Karpas-422 (cell line): ENCODE measurements around the gene RTF2. TPM values are rescaled to one million over a fixed set of nuclear protein-coding genes. Genes with fewer than 3 reads are reported as not detected.

Source experiments
- DNase-seq: peaks from one replicate; pipeline ENCODE4 v3.0.0-alpha.2; 2015
- H2AFZ ChIP-seq: fragments of 200-600 bp; sonication (generic); 2 replicates; pipeline ENCODE4 v1.6.1; 2014; ENCODE audit warnings: antibody characterized with exemption, low read length, mixed read lengths
- H3K27ac ChIP-seq: fragments of 200-600 bp; sonication (generic); 2 replicates; pipeline ENCODE4 v1.5.1; 2014; ENCODE audit warnings: mild to moderate bottlenecking, low read length, moderate library complexity
- H3K27me3 ChIP-seq: fragments of 200-600 bp; sonication (generic); 2 replicates; pipeline ENCODE4 v1.6.1; 2014; ENCODE audit warnings: low read length, mixed read lengths
- H3K36me3 ChIP-seq: fragments of 200-600 bp; sonication (generic); 2 replicates; pipeline ENCODE4 v1.6.1; 2014; ENCODE audit warnings: low read length, mixed read lengths; ENCODE audit not compliant: insufficient read depth
- H3K4me1 ChIP-seq: fragments of 200-600 bp; sonication (generic); 2 replicates; pipeline ENCODE4 v1.6.1; 2014; ENCODE audit warnings: mild to moderate bottlenecking, low read length, mixed read lengths
- H3K4me2 ChIP-seq: fragments of 200-600 bp; sonication (generic); 2 replicates; pipeline ENCODE4 v1.6.1; 2014; ENCODE audit warnings: low read length, low read depth, mild to moderate bottlenecking; ENCODE audit not compliant: poor library complexity, severe bottlenecking
- H3K4me3 ChIP-seq: fragments of 200-600 bp; sonication (generic); 2 replicates; pipeline ENCODE4 v1.5.1; 2014; ENCODE audit warnings: mild to moderate bottlenecking, antibody characterized with exemption, low read length, mixed read lengths
- H3K79me2 ChIP-seq: fragments of 200-600 bp; sonication (generic); 2 replicates; pipeline ENCODE4 v1.6.1; 2014; ENCODE audit warnings: mild to moderate bottlenecking, low read length, mixed read lengths
- H3K9ac ChIP-seq: fragments of 200-600 bp; sonication (generic); 2 replicates; pipeline ENCODE4 v1.6.0; 2014; ENCODE audit warnings: low read length
- H3K9me2 ChIP-seq: fragments of 200-600 bp; sonication (generic), shearing (Covaris generic); replicated peaks from 2 replicates; pipeline ENCODE4 v1.6.0; 2014; ENCODE audit warnings: mild to moderate bottlenecking, low read length, moderate library complexity; ENCODE audit not compliant: insufficient read depth
- H3K9me3 ChIP-seq: fragments of 300-700, 200-600 bp; sonication (generic); 2 replicates; pipeline ENCODE4 v1.6.1; 2014; ENCODE audit warnings: low read length, mixed read lengths
- H4K20me1 ChIP-seq: fragments of 200-600 bp; sonication (generic); 2 replicates; pipeline ENCODE4 v1.6.1; 2014; ENCODE audit warnings: mild to moderate bottlenecking, antibody characterized with exemption, low read length, low read depth; ENCODE audit not compliant: insufficient read depth
- total RNA-seq: library from RNA; depleted of rRNA; stranded (reverse); fragments of >200 nt; shearing (Covaris generic); gene quantifications from 2 replicates; pipeline ENCODE4 v1.2.3, GENCODE V29; 2014; ENCODE audit warnings: low replicate concordance

The RTF2 gene
- total RNA-seq, 1 experiment from 2014 or later, result 46.0 TPM

DNA sequence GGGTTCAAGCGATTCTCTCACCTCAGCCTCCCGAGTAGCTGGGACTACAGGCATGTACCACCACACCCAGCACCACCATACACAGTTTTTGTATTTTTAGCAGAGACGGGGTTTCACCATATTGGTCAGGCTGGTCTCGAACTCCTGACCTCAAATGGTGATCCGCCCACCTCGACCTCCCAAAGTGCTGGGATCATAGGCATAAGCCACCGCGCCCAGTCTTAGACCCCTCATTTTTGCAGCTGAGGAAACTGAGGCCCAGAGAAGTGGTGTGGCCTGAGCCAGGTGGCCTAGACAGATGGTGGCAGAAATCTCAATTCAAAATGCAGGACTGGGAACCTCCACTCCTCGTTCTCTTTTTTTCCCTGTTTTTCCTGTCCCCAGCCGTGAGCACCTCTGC, 43.5 kb downstream of the RTF2 start:
- Histone ChIP-seq H3K4me3 (no peak overlapping the region), H3K9me2 (no peaks in the 10 kb centered on the region), H3K36me3 (peaks cover 9% of the 10 kb centered on the region; the same call in 1 of the 2 replicates), H3K79me2 (peaks cover 27% of the 10 kb centered on the region; the same call in 1 of the 2 replicates), H3K4me2 (no peak overlapping the region), H4K20me1 (no peaks in the 10 kb centered on the region), H3K9me3 (no peaks in the 10 kb centered on the region), H3K4me1 (peaks cover 10% of the 10 kb centered on the region), H3K27ac (no peak overlapping the region), H3K27me3 (no peaks in the 10 kb centered on the region), H2AFZ (no peak overlapping the region), H3K9ac (no peak overlapping the region)
- DNase-seq, result peak; percentile 5

DNA sequence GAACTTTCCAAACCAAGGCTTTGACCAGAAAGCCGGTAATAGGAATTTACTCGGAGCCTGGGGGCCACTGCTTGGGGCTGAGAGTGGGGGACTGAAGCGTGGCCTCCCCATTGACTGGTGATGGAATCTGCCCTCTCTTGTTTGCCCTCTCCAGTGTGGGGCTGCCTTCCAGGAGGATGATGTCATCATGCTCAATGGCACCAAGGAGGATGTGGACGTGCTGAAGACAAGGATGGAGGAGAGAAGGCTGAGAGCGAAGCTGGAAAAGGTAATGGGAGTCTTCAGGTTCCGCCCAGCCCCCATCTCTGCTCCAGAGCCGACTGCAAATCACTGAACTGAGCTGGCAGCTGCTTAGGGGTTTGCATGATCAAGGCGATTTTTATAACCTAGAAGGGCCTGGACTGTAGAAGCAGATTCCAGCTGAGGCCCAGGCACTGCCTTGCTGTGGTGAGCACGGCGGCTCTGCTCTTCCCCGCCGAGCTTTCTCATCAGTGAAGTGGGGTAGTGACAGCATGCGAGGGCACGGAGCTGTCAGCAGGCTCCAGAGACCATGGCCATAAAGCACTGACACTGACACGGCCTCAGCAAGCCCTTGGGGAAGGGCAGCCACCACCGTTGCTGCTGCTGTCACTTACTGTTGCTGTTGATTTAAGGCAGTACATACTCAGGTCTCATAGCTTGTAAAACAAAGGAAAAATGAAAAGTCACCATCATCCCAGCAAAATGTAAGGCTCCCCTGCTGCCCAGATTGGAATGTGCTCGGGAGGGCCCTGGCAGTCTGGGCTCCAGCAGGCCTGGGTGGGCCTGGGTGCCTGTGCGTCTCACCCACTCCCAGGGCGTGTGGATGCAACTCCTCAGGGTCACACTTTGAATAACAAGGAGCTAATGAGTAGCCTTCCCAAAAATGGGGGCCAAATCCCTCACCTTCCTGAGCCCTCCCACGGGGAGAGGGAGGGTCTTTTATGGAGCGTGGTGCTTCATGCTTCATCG, 45.0 kb downstream of the RTF2 start:
- H3K4me2 ChIP-seq, result no peak overlapping the region
- peaks cover 6% of the 10 kb centered on the region for H3K4me1 ChIP-seq
- H3K9ac ChIP-seq, result no peak overlapping the region
- no peak overlapping the region for H2AFZ ChIP-seq
- H3K79me2 ChIP-seq, result peaks cover 14% of the 10 kb centered on the region; the same call in 1 of the 2 replicates
- no peaks in the 10 kb centered on the region for H3K9me3 ChIP-seq
- no peaks in the 10 kb centered on the region for H4K20me1 ChIP-seq
- H3K36me3 ChIP-seq, result peaks cover 25% of the 10 kb centered on the region
- no peaks in the 10 kb centered on the region for H3K27me3 ChIP-seq
- H3K4me3 ChIP-seq, result no peak overlapping the region
- peak; percentile 34 for DNase-seq
- no peaks in the 10 kb centered on the region for H3K9me2 ChIP-seq
- no peak overlapping the region for H3K27ac ChIP-seq

DNA sequence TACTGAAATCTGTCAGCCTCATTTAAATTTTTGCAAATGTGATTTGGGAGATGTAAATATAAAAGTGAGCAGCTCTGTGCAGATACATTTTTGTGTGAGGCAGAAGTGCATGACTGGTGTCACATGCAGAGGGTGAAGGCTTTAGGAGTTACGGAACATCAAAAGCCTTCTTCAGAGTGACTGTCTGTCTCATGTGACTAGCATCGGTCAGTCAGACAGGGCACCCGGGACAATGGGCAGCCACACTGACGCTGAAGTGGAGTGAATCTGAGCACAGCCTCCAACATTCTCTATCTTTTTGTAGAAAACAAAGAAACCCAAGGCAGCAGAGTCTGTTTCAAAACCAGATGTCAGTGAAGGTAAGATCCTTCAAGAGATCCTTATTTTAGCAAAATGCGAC, 48.2 kb downstream of the RTF2 start:
- Histone ChIP-seq H2AFZ (no peak overlapping the region), H3K36me3 (peaks cover 44% of the 10 kb centered on the region), H4K20me1 (no peaks in the 10 kb centered on the region), H3K9ac (no peak overlapping the region), H3K79me2 (no peaks in the 10 kb centered on the region), H3K9me2 (no peaks in the 10 kb centered on the region), H3K27ac (no peak overlapping the region), H3K4me2 (no peak overlapping the region), H3K27me3 (no peaks in the 10 kb centered on the region), H3K4me1 (no peaks in the 10 kb centered on the region), H3K9me3 (no peaks in the 10 kb centered on the region; the same call in 1 of the 2 replicates), H3K4me3 (no peak overlapping the region)
- no peak for DNase-seq

DNA sequence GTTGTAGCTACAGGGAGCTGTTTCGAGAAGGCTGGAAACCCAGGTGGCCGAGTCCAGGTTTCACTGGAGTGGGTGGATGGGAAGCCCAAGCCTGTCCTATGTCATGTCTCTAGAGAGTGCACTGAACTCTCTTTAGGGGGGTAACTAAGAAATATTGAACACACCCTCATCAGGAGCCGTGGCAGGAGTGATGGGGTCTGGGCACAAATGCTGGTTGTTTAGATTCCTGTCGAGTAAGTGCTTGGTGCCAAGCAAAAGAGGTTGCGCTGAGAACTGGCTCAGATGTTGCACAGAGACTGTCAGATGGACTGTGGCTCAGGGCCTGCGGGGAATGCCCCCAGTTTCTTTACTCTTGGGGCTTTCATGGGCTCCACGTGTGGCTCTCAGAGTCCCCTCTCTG, 48.8 kb downstream of the RTF2 start:
- Histone ChIP-seq H3K4me3 (no peak overlapping the region), H3K79me2 (no peaks in the 10 kb centered on the region), H4K20me1 (no peaks in the 10 kb centered on the region), H3K27me3 (no peaks in the 10 kb centered on the region), H3K9me2 (no peaks in the 10 kb centered on the region), H3K9ac (no peak overlapping the region), H3K9me3 (no peaks in the 10 kb centered on the region; the same call in 1 of the 2 replicates), H3K27ac (no peak overlapping the region), H3K4me2 (no peak overlapping the region), H3K4me1 (no peaks in the 10 kb centered on the region), H2AFZ (no peak overlapping the region), H3K36me3 (peaks cover 44% of the 10 kb centered on the region)
- no peak for DNase-seq

DNA sequence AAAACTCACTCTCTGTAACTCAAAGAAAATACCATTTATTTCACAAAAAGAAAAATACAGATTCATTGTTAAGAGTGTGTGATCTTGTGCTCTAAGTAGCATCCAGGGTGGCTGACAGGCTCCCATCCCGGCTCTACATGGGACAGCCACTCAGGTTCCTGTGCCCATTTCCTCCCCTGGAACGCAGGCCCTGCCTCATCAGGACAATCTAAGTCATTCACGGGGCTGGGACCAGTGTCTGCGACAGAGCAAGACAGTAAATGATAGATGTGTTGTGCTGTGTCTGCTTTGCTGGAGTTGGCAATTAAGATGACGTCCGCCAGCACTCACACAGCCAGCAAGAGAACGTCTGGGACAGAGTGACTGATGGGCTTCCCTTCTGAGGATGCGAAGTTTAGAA, 49.2 kb downstream of the RTF2 start:
- Histone ChIP-seq H3K27ac (no peak overlapping the region), H4K20me1 (no peaks in the 10 kb centered on the region), H3K79me2 (no peaks in the 10 kb centered on the region), H3K9me2 (no peaks in the 10 kb centered on the region), H3K9me3 (no peaks in the 10 kb centered on the region; the same call in 1 of the 2 replicates), H3K9ac (no peak overlapping the region), H3K27me3 (no peaks in the 10 kb centered on the region), H3K36me3 (peaks cover 44% of the 10 kb centered on the region), H3K4me2 (no peak overlapping the region), H3K4me3 (no peak overlapping the region), H2AFZ (no peak overlapping the region), H3K4me1 (no peaks in the 10 kb centered on the region)
- DNase-seq, result no peak

DNA sequence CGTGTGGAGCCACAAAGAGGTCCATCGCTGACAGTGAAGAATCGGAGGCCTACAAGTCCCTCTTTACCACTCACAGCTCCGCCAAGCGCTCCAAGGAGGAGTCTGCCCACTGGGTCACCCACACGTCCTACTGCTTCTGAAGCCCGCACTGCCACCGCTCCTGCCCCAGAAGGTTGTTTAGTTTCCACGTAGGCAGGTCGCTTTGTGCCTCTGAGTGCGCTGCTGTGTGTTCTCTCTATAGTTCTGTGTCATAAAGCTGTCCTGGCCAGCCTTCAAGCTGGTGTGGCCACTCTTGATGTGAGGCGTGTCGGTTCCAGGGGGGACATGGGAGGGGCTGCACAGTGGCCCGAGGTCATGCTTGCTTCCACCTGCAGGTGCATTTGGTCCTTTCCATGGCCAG, 49.7 kb downstream of the RTF2 start:
- Histone ChIP-seq H3K4me1 (no peaks in the 10 kb centered on the region), H3K9me3 (no peaks in the 10 kb centered on the region; the same call in 1 of the 2 replicates), H3K27ac (no peak overlapping the region), H3K4me2 (no peak overlapping the region), H3K36me3 (peaks cover 44% of the 10 kb centered on the region), H3K9ac (no peak overlapping the region), H3K9me2 (no peaks in the 10 kb centered on the region), H2AFZ (no peak overlapping the region), H3K4me3 (no peak overlapping the region), H3K27me3 (no peaks in the 10 kb centered on the region), H4K20me1 (no peaks in the 10 kb centered on the region), H3K79me2 (no peaks in the 10 kb centered on the region)
- DNase-seq, result no peak

DNA sequence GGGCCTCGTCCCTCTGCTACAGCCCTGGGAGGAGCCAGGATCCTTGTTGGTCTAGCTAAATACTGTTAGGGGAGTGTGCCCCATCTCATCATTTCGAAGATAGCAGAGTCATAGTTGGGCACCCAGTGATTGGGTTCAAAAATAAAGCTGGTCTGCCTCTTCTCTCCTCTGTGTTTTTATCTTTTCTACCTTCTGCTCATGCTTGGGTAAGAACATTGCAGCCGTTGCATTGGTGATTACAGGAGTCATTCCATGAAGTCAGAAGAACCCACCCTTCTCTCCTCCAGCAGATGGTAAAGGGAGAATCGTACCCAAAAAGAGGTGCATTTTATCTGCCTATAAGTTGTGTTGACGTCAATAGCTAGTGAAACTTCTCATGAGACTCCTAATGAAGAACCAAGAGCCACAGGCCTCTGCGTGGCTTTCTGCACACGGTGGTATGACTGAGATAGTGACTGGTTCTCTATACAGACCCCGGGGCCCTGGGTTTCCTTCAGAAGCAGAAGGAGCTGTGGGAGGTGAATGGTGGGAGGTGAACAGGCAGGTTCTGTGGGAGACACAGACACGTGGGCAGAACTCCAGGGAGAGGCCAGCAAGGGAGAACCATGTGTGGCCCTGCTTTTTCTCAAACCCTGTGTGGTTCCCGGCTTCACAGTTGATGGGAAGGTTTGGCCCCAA, 50.4 kb downstream of the RTF2 start:
- DNase-seq, result no peak
- Histone ChIP-seq H3K79me2 (no peaks in the 10 kb centered on the region), H3K27me3 (no peaks in the 10 kb centered on the region), H3K9ac (no peak overlapping the region), H2AFZ (no peak overlapping the region), H4K20me1 (no peaks in the 10 kb centered on the region), H3K36me3 (peaks cover 44% of the 10 kb centered on the region), H3K4me2 (no peak overlapping the region), H3K9me3 (no peaks in the 10 kb centered on the region; the same call in 1 of the 2 replicates), H3K4me1 (no peaks in the 10 kb centered on the region), H3K9me2 (no peaks in the 10 kb centered on the region), H3K27ac (no peak overlapping the region), H3K4me3 (no peak overlapping the region)

DNA sequence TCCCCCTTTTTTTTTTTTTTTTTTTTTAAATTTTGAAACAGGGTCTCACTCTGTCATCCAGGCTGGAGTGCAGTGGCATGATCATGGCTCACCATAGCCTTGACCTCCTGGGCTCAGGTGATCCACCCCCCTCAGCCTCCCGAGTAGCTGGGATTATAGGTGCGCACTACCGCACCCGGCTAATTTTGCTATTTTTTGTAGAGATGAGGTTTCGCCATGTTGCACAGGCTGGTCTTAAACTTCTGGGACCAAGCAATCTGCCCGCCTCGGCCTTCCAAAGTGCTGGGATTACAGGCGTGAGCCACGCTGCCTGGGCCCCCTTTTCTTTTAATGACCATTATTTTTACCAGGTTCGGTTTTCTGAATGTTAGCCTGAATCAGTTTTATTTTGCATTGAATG, 51.1 kb downstream of the RTF2 start:
- H3K4me1 ChIP-seq, result no peaks in the 10 kb centered on the region
- DNase-seq, result no peak
- no peak overlapping the region for H3K9ac ChIP-seq
- no peak overlapping the region for H3K4me2 ChIP-seq
- H3K36me3 ChIP-seq, result peaks cover 44% of the 10 kb centered on the region
- no peak overlapping the region for H3K4me3 ChIP-seq
- no peak overlapping the region for H3K27ac ChIP-seq
- no peaks in the 10 kb centered on the region; the same call in 1 of the 2 replicates for H3K9me3 ChIP-seq
- H3K79me2 ChIP-seq, result no peaks in the 10 kb centered on the region
- no peak overlapping the region for H2AFZ ChIP-seq
- H4K20me1 ChIP-seq, result no peaks in the 10 kb centered on the region
- no peaks in the 10 kb centered on the region for H3K27me3 ChIP-seq
- H3K9me2 ChIP-seq, result no peaks in the 10 kb centered on the region
